Measurements from ENCODE around the gene GIPC3. TPM values are rescaled to one million over a fixed set of nuclear protein-coding genes. Genes with fewer than 3 reads are reported as not detected.

The GIPC3 gene
- total RNA-seq, 6 experiments from 2014 or later: 0.51 to 1.6 (median 0.80) TPM

GRCh38 chr19:3586707-3587346, 1.5 kb downstream of the GIPC3 start:
- peak in 3 of 4 donors; percentile 13 to 35 (median 16) for ATAC-seq
- Histone ChIP-seq H3K27ac (no peak overlapping the region), H3K4me3 (no peak overlapping the region), H3K27me3 (no peaks in the 10 kb centered on the region), H3K4me1 (peaks cover 0 to under 1% (median 0%) of the 10 kb centered on the region in 4 donors), H3K9me3 (no peaks in the 10 kb centered on the region), H3K36me3 (no peaks in the 10 kb centered on the region)
- intact Hi-C loops (cut with DNase I): no loop called here
- no peak for DNase-seq
- WGBS (ENCODE audit: insufficient coverage, low coverage, low lambda C conversion rate, missing lambda C conversion rate): 49% methylated on average over 4 of the region's 31 CpGs
- no peak for TF ChIP-seq POLR2A (IDR thresholded peaks at IDR 0.05)

DNA sequence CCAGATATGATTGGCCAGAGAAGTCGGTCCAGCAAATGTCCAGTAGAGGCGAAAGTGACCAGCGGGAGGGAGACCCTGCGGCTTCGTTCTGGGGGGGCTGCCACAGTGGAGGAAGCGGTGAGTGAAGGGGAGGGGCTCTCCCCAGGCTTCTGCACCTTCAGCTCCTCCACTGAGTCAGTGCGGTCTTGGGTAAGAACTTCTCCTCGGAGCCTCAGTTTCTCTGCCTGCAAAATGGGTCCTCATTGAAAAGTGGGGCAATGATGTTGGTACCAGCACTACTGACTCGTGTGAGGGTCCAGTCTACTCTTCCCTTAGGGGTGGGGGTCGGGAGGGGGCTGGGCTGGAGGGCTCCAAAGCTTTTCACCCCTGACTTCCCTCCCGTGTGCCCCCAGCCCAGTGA, 4.2 kb downstream of the GIPC3 start:
- H3K4me3 ChIP-seq: no peak overlapping the region
- DNase-seq: no peak
- peaks cover 0 to 6% (median 0%) of the 10 kb centered on the region in 4 donors for H3K4me1 ChIP-seq
- no peaks in the 10 kb centered on the region for H3K36me3 ChIP-seq
- H3K27me3 ChIP-seq: no peaks in the 10 kb centered on the region
- intact Hi-C loops (cut with DNase I): no loop called here
- no peak for TF ChIP-seq CTCF (IDR thresholded peaks at IDR 0.05)
- no peak for TF ChIP-seq POLR2A (IDR thresholded peaks at IDR 0.05)
- ATAC-seq: no peak
- H3K9me3 ChIP-seq: no peaks in the 10 kb centered on the region
- no CpG with 5 or more reads among the region's 11 CpGs for WGBS (ENCODE audit: insufficient coverage, low coverage, low lambda C conversion rate, missing lambda C conversion rate)
- no peak overlapping the region for H3K27ac ChIP-seq

DNA sequence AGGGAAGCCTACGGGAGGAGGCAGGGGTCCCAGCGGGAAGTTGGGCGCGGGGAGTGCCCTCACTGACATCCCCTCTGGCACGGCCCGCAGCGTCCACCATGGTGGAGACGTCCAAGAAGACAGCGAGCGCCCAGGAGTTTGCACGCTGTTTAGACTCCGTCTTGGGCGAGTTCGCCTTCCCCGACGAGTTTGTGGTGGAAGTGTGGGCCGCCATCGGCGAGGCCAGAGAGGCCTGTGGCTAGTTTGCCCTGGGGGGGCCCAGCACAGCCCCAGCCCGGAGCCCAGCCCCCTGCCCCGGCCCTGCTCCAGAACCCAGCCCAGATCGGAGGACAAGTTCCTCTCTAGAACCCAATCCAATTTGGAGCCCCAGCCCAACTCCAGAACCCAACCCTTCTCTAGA, 4.7 kb downstream of the GIPC3 start:
- Histone ChIP-seq H3K9me3 (no peaks in the 10 kb centered on the region), H3K4me1 (peaks cover 0 to 6% (median 0%) of the 10 kb centered on the region in 4 donors), H3K36me3 (no peaks in the 10 kb centered on the region), H3K4me3 (no peak overlapping the region), H3K27me3 (no peaks in the 10 kb centered on the region), H3K27ac (no peak overlapping the region)
- intact Hi-C loops (cut with DNase I): no loop called here
- TF ChIP-seq POLR2A (IDR thresholded peaks at IDR 0.05) (no peak), CTCF (IDR thresholded peaks at IDR 0.05) (no peak)
- DNase-seq (no peak), ATAC-seq (no peak)
- no CpG with 5 or more reads among the region's 22 CpGs for WGBS (ENCODE audit: insufficient coverage, low coverage, low lambda C conversion rate, missing lambda C conversion rate)

- intact Hi-C loops (cut with DNase I): no loop called here
- Histone ChIP-seq H3K27me3 (no peaks in the 10 kb centered on the region), H3K27ac (no peak overlapping the region), H3K4me1 (peaks cover 0 to 6% (median 0%) of the 10 kb centered on the region in 4 donors), H3K36me3 (no peaks in the 10 kb centered on the region), H3K4me3 (no peak overlapping the region), H3K9me3 (no peaks in the 10 kb centered on the region)
- ATAC-seq (no peak), DNase-seq (no peak)
- WGBS (ENCODE audit: insufficient coverage, low coverage, low lambda C conversion rate, missing lambda C conversion rate): no CpG with 5 or more reads among the region's 8 CpGs
- TF ChIP-seq CTCF (IDR thresholded peaks at IDR 0.05): no peak
- TF ChIP-seq POLR2A (IDR thresholded peaks at IDR 0.05): no peak
These were observed 5.8 kb downstream of the GIPC3 start for GRCh38 chr19:3590991-3591659.

GRCh38 chr19:3591876-3592613, 6.8 kb downstream of the GIPC3 start:
- H3K36me3 ChIP-seq: no peaks in the 10 kb centered on the region
- TF ChIP-seq CTCF (IDR thresholded peaks at IDR 0.05) (no peak), POLR2A (IDR thresholded peaks at IDR 0.05) (no peak)
- no peaks in the 10 kb centered on the region for H3K9me3 ChIP-seq
- DNase-seq (peak in 2 of 3 donors; percentile 20 to 67), ATAC-seq (peak; percentile 74 to 93 (median 82))
- WGBS (ENCODE audit: insufficient coverage, low coverage, low lambda C conversion rate, missing lambda C conversion rate): 40% methylated on average over 6 of the region's 9 CpGs
- H3K27ac ChIP-seq: no peak overlapping the region
- H3K27me3 ChIP-seq: no peaks in the 10 kb centered on the region
- intact Hi-C loops (cut with DNase I): no loop called here
- peaks cover 0 to 6% (median 0%) of the 10 kb centered on the region in 4 donors for H3K4me1 ChIP-seq
- no peak overlapping the region for H3K4me3 ChIP-seq

All from right lobe of liver (tissue), 6 donors.